Measurements from ENCODE around the gene CHMP1A.
A peak's percentile ranks its signal among the peaks of the same experiment; 100 is the strongest.
"Not testable (repeated sequence)": the region's sequence is repeated elsewhere in the genome, so short reads cannot be mapped to it uniquely, and the experiment has no call there.

Gene CHMP1A

DNA sequence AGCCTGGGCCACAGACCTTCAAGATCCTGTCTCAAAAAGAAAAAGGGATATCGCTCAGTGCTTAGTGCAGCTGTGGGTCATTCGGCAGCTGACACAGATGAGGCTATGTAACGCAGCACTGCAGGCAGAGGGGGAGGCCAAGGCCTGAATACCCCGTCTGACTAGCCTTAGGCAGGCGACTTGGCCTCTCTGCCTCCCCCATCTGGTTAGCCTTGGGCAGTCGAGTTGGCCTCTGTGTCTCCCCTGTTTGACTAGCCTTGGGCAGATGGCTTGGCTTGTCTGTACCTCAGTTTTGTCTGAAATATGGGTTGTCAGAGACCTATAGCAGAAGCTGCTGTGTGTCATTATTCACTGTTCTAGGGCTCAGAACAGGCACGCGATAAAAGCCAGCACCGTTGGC, 10.1 kb upstream of the CHMP1A start:
- DNase-seq (ENCODE audit: low read depth) = no peak
- TF ChIP-seq, protein P1, sequence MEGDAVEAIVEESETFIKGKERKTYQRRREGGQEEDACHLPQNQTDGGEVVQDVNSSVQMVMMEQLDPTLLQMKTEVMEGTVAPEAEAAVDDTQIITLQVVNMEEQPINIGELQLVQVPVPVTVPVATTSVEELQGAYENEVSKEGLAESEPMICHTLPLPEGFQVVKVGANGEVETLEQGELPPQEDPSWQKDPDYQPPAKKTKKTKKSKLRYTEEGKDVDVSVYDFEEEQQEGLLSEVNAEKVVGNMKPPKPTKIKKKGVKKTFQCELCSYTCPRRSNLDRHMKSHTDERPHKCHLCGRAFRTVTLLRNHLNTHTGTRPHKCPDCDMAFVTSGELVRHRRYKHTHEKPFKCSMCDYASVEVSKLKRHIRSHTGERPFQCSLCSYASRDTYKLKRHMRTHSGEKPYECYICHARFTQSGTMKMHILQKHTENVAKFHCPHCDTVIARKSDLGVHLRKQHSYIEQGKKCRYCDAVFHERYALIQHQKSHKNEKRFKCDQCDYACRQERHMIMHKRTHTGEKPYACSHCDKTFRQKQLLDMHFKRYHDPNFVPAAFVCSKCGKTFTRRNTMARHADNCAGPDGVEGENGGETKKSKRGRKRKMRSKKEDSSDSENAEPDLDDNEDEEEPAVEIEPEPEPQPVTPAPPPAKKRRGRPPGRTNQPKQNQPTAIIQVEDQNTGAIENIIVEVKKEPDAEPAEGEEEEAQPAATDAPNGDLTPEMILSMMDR (IDR thresholded peaks at IDR 0.05; ENCODE audit: insufficient read depth, low read depth, low read length, missing control alignments) = no peak
- no peak overlapping the region for H3K4me3 ChIP-seq (ENCODE audit: low read depth, low read length)

DNA sequence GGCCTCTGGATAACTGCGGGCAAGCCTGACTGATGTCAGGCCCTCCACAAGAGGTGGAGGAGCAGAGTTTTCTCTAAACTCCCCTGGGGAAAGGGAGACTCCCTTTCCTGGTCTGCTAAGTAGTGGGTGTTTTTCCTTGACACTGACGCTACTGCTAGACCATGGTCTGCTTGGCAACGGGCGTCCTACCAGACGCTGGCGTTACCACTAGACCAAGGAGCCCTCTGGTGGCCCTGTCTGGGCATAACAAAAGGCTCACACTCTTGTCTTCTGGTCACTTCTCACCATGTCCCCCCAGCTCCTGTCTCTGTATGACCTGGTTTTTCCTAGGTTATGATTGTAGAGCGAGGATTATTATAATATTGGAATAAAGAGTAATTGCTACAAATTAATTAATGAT, 9.5 kb upstream of the CHMP1A start:
- not testable (repeated sequence) for H3K4me3 ChIP-seq (ENCODE audit: low read depth, low read length); DNase-seq (ENCODE audit: low read depth)
- TF ChIP-seq, protein P1 (IDR thresholded peaks at IDR 0.05; ENCODE audit: insufficient read depth, low read depth, low read length, missing control alignments) = peak; percentile 8

DNA sequence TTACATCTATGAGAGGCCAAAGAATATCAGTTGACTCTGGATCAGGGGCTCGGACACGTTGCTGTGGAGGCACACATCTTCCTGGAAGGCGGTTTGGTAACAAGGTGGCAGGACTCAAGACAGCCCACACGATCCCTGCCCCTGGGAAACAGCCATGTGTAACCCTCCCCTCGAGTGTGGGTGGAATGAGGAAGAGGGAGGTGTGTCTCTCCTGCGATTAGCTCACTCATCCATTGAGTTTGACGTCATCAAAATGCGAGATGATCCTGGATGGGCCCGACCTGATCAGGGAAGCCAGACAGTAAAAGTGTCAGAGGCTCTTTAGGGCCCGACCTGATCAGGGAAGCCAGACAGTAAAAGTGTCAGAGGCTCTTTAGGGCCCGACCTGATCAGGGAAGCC, 6.7 kb upstream of the CHMP1A start:
- not testable (repeated sequence) for DNase-seq (ENCODE audit: low read depth); H3K4me3 ChIP-seq (ENCODE audit: low read depth, low read length)

DNA sequence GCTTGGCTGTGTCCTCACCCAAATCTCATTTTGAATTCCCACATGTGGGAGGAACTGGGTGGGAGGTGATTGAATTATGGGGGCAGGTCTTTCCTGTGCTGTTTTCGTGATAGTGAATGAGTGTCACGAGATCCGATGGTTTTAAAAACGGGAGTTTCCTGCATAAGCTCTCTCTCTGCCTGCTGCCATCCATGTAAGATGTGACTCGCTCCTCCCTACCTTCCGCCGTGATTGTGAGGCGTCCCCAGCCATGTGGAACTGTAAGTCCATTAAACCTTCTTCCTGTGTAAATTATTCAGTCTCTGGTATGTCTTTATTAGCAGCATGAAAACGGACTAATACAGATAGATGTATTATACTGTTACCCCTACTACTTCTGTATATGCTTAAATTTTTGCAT, 3.7 kb upstream of the CHMP1A start:
- H3K4me3 ChIP-seq (ENCODE audit: low read depth, low read length) = no peak overlapping the region
- TF ChIP-seq, protein P1 (IDR thresholded peaks at IDR 0.05; ENCODE audit: insufficient read depth, low read depth, low read length, missing control alignments) = no peak
- DNase-seq (ENCODE audit: low read depth) = no peak

DNA sequence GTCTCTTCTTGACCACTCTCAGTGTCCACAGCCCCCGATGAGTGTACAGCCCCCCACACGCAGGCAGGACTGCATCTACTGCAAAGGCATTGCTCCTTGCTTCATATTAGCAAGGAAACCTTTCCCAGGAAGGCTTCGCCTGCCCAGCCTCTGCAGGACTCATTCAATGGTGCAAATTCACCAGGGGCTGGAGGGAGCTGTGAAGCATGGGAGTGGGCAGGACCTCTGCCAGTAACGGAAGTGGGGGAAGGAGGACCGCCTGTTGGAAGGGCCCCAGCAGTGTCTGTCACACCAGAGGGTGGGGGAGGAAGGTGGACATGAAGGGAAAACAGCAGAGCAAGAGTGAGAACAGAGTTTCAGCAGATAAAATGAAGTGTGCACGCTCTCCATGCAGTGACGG, 2.6 kb upstream of the CHMP1A start:
- TF ChIP-seq, protein P1 (IDR thresholded peaks at IDR 0.05; ENCODE audit: insufficient read depth, low read depth, low read length, missing control alignments) = no peak
- no peak for DNase-seq (ENCODE audit: low read depth)

DNA sequence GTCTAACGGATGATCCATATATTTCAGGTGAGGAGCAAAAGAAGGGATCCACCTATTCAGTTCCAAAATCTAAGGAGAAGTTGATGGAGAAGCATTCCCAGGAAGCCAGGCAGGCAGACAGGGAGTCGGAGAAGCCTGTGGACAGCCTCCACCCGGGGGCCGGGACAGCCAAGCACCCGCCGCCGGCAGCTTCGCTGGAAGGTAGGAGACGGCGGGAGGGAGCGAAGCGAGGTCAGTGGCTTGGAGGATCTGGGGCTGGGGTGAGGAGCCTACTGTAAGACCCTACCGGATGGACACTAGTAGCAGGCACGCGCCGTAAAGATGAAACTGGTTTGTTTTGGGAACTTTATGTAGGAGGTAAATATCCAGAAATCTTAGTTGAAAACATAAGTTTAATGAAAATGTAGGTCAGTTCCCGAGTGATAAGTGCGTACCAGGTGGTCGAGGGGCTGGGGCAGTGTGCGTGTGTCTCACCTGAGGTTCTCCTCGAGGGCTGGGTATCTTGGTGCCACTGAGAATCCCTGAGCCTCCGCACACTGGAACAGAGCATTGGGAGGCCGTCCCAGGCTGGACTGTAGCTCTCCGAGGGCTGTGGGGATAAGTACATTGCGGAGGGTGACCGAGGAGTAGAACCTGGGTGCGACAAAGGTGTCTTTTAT, 842 bp upstream of the CHMP1A start:
- peak; percentile 38 for DNase-seq (ENCODE audit: low read depth)
- TF ChIP-seq, protein P1 (IDR thresholded peaks at IDR 0.05; ENCODE audit: insufficient read depth, low read depth, low read length, missing control alignments) = no peak
- peak overlapping the region; percentile 73 for H3K4me3 ChIP-seq (ENCODE audit: low read depth, low read length)

More for the DNA sequence above, 2.6 kb upstream of the CHMP1A start:
- no peak overlapping the region for H3K4me3 ChIP-seq (ENCODE audit: low read depth, low read length)

DNA sequence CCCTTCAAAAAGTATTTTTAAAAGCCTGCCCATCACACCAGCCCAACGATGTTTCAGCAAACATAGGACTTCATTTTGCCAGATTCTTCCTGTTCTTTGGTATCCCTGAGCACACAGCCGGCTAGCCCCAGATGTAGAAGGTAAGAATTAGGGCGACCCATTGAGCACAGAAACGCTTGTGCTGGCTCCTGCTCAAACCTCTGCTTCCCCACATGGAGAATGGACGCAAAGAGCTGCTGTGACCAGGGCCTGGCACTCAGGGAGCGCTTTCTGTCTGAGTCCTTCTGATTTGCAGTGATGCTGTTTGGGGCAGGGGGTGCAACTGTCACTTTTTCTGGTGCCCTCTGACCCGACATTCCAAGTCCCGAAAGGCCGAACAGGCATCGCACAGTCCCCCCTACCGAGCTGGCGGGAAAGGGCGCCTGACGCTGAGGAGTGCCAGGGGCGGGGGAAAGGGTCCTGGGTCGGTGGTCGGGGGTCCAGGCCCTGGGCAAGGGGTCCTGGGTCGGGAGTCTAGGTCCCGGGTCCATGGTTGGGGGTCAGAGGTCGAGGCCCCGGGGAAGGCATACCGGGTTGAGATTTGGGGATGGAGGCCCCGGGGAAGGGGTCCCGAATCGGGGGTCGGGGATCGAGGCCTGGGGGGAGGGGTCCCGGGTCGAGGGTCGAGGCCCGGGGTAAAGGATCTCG, 930 bp downstream of the CHMP1A start:
- DNase-seq (ENCODE audit: low read depth) = no peak
- TF ChIP-seq, protein P1 (IDR thresholded peaks at IDR 0.05; ENCODE audit: insufficient read depth, low read depth, low read length, missing control alignments) = no peak
- peak overlapping the region; percentile 73 for H3K4me3 ChIP-seq (ENCODE audit: low read depth, low read length)
